NCI-H128 (cell line): Measurements from ENCODE around the gene CHCHD6.
A peak's percentile ranks its signal among the peaks of the same experiment; 100 is the strongest.

Experiments used
- DNase-seq: peaks from one replicate; lab custom pipeline; 2025; ENCODE audit not compliant: unreplicated experiment; lab: John Stamatoyannopoulos, UW

The CHCHD6 gene

DNA sequence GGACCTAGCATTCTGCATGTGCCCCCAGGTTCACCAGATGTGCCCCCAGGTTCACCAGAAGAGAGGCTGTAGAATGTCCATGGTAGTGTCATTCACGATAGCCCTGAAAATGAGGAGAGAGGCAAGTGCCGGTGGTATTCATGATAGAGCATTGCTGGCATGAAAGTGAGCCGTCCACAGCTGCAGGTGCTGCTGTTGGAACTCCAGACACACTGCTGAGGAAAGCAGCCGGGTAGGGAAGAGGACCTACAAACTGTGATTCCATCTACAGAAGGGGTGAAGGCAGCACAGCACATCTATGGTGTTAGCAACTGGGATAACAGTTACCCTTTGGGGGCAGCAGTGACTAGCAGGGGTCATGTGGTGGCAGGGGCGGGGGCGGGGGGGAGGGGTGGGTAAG lies 153.9 kb downstream of the CHCHD6 start:
- no peak for DNase-seq

DNA sequence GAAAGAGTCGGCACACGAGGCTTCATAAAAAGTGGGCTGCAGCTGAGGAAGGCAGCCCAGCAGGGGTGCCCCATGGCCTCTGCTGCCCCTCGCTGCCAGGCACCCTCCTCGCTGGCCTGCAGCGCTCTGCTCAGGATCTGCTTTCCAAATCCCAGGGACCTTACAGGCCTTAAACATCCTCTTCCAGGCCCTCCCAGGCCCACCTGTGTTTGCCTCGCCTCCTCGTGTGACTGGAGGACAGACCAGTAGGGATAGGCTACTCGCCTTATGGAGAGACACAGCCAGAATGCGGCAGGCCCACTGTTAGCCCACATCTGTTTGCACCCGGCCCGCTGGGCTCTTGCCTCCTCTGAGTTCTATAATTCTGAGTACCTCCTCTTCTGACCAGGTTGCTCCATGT lies 154.4 kb downstream of the CHCHD6 start:
- DNase-seq, result no peak

DNA sequence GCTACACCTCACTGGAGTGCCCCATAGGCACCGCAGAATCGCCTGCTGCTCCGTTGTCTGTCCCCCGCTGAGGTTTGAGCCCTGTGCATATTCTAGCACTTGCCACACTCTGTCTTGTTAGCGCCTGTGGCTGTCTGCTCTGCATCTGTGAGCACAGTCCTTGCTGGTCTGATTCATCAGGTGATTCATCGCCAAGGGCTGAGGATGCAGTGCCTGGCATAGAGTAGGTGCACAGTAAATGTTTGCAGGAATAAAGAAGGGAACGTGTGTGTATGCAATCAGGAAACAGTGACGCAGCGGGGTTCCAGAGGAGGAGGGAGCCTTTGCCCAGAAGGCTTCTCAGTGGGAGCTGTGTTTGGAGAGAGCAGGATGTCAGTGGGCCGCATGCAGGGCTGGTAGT lies 154.8 kb downstream of the CHCHD6 start:
- DNase-seq, result no peak

DNA sequence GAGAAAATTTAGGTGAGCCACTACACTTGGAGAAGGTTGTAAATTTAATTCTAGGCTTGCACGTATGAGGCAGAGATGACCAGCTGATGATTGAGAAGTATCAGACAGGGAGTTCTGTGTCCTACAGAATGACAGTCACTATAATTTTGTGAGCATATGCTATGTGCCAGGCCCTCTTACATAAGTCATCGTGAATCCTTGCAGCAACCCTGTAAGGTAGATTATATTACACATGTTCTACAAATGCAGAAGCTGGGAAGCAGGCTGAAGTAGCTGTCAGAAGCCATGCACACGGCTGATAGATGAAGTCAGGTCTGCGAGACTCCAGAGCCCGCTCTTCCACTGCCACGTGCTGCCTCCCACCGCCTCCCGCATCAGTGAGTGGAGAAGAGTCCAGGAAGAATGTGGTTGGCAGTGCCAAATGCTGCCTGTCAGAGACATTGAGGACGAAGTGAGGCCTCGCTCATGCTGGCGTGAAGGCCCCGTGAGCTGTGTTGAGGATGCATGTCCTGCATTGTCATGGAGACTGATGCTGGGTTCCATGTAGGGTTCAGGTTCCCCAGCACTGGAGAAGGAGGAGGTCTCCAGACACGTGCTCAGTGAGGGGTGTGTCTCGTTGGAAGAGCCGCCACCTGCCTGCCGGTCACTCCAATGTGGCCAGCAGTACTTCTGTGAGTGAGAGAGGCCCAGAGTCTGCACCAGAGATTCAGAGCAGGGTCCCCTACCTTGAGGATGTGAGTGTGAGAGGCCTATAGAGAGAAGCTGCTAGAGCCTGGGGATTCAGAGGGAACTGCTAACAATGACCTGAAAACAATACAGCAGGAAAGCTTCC lies 155.6 kb downstream of the CHCHD6 start:
- no peak for DNase-seq

DNA sequence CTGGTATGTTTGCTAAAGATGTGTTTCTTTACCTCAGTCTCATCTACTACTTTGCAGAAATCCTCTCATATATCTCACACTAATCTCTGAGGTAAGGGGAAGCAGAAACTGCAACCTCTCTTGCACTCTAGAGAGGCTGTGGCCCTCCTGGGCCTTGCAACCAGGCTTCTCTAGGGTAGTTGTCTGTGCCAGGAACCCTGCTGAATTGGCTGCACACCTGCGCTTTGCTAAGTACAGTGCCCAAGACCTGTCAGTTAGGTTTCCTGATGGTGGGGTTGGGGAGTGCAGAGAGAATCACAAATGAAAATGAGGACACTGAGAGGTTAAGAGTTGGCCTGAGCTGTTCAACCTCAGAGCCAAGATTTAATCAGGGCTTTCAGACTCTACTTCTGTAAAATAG lies 161.7 kb downstream of the CHCHD6 start:
- no peak for DNase-seq

DNA sequence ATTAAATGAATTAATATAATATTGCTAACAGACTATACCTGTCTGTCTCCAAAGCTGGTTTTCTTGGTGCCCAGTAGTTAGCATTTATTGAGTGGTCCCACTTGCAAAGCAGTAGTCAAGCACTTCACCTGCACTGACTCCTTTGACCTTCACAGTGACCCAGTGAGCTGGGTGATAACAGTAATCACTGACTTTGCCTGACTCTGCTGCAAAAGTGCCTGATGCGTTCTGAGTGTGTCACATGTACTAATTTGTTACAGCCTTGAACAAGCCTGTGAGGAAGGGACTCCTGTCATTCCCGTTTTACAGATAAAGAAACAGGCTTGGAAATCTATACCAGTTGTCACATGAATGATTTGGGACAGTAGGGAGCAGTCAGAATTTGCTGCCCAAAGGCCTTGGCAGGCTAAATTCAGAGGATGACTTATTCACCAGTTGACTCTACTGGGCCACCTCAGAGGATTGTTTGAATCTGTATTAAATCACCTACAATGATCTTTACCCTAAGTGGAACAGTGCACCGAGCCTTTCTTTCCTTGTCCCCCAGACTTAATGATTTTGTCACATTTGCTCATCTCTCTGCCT lies 162.2 kb downstream of the CHCHD6 start:
- DNase-seq, result no peak

DNA sequence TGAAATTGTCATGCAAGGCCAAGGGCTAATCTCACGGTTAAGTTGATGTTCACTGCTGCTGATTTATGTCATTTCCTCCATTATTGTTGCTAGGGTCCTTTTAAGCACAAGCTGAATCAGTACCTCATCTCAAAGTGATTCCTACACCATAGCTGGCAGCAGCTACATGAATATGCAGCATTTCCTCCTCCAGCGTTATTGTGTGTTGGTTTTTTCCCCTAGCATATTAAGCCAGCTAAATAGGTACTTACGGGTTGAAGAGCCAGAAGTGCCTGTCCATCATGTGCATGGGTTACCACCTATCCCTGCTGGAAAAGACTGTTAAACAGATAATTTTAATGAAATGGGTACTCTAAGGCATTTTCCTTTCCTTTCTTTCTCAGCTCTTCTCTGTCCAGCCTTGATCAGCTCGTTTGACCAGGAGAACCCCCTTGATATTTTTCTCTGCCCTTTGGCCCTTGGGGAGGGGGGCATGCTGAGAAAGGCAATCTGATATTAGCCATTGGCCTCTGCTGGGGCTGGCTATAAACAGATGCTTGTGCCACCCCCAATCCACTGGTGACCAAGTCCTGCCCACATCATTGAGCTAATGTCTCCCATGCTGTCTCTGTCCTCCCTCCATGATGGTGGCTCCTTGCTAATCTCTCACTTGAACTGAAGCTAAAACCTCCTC lies 163.3 kb downstream of the CHCHD6 start:
- no peak for DNase-seq

DNA sequence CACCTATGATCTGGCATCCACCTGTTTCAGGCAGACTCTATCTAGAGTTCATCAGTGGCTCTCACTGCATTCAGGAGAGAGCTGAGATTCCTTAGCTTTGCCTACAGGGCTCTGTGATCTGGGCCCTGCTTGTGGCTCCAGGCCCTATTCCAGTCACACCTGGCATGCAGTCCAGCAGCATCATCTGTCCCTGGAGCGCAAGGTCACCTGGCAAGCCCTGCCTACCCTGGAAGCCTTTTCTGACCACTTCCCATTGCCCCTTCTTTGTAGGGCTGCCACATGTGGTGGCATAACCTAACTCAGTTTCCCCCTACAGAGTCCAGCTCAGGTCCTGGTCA lies 163.8 kb downstream of the CHCHD6 start:
- DNase-seq, result no peak

DNA sequence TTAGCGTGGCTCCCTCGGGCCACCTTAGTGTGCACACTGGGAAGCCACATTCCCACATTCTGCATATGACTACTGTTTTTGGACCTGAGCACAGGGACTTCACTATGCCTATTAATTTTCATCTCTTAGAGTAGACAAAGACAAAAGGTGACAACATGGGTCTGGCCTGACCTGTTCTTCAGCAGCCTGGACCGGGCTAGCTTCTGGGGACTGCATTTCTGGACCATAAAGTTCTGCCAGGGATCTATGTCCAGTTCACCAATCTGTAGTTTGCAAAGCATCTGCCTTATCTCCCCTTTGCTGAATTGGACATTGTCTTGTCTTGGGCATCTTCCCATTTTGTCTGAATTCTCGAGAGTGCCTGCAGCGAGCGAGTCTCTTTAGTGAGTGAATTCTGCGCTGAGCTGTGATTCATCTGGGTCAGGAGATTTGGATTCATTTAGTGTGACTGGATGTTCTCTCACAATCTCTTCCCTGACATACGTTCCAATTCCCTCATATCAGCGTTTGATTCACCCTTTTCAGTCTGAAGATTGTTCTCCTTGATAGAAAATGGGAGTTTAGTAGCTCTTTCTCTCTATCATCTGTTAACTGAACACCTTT lies 166.7 kb downstream of the CHCHD6 start:
- no peak for DNase-seq

DNA sequence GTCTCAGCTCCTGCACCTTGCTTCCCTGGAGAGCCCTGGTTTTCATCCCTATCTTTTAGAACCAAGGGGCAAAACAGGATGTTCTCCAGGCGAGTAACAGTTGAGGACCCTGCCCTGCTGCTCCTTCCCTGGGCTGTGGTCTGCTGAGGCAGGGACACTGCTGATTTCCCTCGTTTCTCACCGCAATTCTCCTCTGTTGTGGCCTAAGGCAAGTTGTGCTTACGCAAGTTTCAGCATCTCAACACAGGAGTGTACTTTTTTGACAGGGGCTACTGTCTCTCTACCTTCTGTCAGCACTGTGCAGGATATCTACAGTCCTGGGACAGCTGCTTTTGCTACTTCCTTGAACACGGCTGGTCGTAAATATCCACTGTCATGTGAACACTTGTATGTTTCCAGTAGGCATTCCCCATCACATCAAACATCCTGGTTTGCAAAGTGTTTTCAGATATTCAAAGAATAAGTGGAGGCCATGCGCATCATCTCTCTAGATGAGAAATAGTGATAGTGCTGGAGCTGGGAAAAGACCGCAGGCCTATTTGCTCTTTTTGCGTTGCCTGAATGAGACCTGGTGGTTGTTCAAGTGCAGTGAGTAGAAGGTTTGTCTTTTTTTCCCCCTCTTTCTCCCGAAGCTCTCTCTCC lies 168.8 kb downstream of the CHCHD6 start:
- DNase-seq, result no peak

DNA sequence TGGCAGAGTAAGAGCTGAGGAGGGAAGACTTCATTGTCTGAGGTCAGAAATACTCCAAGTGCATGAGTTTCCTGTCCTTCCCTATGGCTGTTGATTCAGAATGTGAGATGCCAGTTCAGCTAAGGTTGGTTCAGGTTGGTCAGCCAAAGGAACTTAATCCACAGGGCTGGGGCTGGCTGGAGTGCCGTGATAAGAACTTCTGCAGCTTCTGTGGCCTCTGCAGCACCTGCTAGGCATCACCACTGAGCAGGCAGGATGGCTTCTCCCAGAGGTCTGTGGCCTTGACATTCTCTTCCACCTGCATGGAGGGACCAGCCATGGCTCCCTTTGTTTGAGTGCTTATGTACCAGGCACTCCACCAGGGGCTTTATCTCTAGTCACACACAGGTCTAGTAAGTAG lies 169.4 kb downstream of the CHCHD6 start:
- no peak for DNase-seq

DNA sequence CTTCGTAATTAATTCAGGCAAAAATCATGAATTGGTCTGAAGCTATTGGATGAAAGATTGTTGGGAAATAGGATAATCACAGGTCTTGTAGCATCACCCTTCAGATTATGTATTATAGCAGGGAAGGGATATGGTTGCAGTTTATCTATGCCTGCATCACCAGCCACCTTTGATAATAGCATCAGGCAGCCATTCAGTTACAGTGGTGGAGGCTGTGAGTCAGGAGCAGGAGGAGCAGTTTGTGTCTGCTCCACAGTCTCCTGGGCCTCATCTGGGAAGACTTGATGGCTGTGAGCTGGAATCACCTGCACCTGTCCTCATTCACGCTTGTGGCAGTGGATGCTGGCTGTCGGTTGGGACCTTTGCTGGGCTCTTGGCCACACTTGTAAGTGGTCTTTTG lies 174.6 kb downstream of the CHCHD6 start:
- no peak for DNase-seq

DNA sequence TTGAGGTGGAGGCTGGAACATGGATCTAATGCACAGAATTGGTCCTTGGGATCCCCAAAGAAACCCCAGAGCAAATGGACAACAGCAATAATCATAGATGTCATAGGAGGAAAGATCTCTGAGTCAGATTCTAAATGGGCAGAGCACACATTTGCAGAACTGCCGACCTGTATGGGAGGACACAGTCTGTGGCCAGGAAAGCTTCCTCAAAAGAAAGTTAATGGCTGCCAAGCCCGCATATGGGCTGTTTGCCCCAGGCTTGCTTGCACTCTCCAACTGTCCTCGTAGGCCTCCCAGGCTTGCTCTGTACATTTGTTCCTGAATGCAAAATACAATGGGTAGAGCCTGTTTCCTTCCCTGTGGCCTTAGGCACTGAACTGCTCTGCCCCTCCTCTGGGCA lies 176.9 kb downstream of the CHCHD6 start:
- no peak for DNase-seq

DNA sequence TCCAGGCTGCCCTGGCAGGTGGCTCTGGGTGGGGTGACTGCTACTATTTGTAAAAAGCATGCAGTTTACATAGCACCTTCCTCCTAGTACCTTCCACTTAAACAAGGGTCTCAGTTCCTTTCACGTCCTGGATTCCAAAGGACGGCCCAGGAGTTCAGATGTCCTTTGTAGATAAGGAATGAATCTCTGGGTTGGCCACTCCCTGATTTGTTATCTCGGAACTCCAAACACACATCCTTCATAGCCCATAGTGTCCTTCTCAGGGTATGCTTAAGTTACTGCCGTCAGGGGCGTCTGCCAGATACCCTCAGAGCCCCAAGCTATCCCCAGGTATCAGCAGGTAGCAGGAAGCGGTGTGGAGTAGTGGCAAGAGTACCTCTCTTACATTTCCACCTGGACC lies 177.8 kb downstream of the CHCHD6 start:
- no peak for DNase-seq

DNA sequence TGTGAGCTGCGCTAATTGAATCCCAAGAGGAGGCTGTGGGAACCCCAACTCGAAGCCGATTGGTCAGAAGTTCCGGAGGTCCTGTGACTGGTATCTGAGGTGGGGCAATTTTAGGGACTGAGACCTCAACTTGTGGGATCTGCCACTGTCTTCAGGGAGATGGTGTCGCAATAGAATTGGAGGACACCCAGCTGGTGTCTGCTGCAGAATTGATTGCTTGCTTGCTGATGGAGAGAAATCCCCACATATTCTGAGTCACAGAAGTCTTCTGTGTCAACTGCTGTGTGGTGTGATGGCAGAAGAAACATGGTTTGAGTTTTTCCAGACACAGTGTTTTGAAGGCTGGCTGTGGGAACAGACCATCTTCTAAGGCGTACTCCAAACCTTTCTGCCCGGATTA lies 179.2 kb downstream of the CHCHD6 start:
- no peak for DNase-seq

DNA sequence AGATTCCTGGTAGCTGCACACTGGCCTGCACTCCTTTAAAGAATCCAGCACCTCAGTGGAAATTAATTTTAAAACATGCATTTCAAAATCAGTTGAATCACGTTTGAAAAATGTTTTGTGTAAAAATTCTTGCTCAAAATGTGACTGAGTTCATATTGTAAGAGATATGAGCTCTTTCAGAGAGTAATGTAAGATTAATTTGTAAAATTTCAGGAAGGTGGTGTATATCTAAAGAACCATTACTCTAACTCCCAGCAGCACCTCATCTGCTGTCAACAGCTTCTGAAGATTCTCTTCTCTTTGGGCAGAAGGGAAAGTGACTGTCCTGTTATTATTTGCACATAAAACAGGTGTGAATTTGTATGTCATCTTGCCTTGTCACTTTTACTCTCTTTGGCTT lies 181.4 kb downstream of the CHCHD6 start:
- no peak for DNase-seq

DNA sequence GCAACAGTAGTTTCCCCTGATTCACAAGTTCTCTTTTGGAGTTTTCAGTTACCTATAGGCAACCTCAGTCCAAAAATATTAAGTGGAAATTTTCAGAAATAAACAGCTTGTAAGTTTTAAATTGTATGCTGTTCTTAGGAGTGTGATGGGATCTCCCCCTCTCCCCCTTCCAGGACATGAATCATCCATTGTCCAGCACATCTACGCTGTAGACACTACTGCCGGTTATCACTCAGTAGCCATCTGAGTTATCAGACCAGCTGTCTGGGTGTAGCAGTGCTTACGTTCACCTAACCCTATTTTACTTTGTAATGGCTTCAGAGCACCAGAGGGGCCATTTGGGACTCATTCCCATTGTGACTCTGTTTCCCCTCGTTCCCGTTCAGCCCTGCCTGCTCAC lies 182.2 kb downstream of the CHCHD6 start:
- DNase-seq, result no peak

DNA sequence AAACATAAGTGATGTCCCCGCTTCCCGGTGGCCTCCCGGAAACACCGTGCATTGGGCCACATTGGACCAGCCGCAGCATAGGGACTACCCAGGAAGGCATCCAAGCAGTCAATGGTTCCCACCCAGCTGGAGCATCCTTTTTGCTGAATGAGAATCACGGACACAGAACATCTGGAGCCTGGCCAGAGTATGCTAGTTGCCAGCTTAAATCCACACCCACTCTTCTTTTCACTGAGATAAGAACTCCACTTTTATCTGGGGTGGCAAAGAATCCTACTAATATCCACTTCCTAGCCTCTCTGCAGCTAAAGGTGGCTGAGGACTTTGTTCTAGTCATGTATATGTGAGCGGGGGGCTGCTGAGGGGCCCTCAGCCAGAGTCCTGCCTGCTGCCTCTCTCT lies 183.6 kb downstream of the CHCHD6 start:
- no peak for DNase-seq

DNA sequence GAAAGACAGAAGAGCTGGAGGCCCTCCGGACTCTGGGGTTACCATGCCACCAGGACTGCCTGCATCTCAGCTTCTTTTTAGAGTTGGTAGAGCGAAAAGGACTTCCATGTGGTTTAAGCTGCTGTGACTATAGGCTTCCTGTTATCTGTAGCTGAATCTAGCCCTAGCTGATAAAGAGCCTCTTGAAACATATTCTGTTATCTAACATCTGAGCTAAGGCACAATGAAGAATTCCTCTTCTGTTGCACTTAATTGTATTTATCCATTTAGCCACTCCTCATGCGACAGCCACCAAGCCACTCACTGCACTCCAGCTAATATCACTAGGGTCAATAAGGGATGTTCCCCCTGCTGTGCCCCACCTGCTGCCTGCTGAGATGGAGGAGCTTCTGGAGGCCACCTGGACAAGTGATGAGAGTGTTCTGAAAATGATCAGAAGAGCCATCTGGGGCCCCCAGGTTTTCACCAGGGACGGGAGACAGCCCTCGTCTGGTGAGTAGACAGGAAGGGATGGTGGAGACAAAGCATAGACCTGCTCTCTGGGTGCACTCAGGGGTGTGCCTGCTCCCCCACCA lies 184.2 kb downstream of the CHCHD6 start:
- DNase-seq, result peak; percentile 57

DNA sequence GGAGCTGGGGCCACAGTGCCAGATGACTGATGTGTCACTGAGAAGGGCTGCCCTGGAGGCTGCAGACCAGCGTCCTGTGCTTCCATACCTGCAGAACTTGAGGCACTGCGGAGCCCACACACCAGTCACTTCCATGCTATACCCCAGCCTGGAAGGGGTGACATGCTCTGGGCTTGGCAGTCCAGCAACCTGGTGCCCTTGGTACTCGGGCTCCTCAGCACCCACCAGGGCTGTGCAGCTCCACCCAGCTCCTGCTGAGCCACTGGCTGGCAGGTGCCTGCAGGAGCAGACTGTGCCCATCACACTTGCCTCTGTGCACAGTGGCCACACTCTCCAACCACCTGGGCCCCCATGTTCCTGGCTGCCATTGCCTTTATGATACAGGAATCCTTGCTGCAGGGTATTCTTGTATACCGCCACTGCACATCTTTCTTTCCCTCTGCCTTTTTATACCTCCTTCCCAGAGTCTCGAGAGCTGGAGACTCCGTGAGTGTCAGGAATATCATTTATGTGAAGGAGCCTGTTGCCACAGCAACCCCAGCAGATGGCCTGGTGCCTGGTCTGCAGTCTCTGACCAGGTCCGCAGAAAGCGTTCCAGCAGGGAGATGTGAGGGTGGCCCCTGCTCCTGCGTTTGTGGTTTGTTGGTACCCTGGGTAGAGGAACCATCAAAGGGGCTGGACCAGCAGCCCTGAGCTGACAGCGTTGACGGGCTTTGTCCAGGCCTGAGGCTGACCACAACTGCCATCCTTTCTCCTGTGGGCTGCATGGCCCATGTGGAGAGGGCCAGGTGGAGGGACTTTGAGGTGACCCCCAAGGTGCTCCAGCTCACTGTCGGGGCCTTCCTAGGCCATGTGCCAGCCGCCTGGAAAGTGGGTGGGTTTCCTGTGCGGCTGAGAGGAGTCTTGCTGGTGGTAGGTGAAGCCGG lies 185.5 kb downstream of the CHCHD6 start:
- no peak for DNase-seq
